NCI-H2107 treated with DMSO at 0.1 percent for 48 hours (cell line): ENCODE data around the gene ZNF829.

Source experiments
- DNase-seq: peaks from one replicate; lab custom pipeline; 2025; ENCODE audit not compliant: unreplicated experiment; lab: John Stamatoyannopoulos, UW

ZNF829 gene

DNA sequence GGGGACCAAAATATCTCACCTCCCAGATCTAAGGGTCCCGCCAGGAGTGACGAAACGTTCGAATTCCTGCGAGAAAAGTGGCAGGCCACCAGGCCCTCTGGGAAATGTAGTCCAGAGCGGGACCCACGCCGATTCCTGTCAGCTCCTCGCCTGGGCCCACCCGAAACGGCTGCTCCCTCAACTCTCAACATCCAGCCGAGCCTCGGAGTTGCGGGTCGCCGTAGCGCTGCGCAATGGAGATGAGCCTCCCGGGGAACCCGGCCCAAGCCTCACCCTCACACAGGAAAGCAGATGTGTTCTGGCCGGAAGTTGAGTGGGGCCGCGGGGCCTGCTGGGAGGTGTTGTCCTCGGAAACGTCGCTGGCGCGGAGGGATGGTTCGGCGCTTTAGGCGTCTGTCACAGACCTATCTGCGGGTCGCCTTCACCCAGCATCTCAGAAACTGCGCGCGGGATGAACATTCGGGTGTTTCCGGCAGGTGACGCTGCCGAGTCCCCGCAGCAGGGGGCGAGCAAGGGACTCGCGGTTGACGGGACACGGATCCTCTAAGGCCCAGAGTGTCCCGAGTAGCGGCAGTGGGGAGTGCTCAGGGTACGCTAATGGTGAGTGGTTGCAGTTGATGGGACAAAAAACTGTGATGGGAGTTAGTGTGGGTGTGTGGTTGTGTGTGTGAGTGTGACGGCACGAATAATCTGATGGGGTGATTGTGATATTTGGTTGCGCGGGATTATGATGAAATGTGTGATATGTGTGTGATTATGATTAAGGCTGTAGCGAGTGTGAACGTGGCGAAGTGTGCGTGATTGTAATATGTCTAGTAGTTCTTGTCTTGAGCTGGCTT lies at the start of gene ZNF829, which contains the start of gene ZNF568:
Gene ZNF829, minus strand, starts transcription at position 300 of the 839 bp plus-strand sequence. CDS start 1,124 bp downstream, outside the sequence.
Gene ZNF568, plus strand, starts transcription at position 341 of the 839 bp plus-strand sequence. CDS start 6,439 bp downstream, outside the sequence.
- DNase-seq = peak; percentile 27

DNA sequence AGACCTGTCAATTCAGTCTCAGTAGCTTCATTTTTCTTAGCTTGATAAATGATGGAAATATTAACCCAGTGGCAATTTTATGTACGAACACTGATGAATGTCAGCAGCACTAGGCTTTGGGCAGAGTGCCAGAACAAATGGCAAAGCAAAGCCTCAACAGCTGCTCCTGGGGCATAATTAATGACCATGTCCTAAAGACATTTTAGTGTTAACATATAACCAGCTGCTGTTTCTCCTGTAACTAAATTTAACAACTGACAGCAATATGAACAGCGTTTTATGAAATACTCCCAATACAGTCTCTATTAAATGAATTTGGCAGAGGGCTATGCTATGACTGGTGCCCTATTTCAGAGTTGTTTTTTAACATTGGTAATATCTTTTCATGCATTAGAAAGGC lies 47.2 kb upstream of the ZNF829 start:
- peak; percentile 5 for DNase-seq

DNA sequence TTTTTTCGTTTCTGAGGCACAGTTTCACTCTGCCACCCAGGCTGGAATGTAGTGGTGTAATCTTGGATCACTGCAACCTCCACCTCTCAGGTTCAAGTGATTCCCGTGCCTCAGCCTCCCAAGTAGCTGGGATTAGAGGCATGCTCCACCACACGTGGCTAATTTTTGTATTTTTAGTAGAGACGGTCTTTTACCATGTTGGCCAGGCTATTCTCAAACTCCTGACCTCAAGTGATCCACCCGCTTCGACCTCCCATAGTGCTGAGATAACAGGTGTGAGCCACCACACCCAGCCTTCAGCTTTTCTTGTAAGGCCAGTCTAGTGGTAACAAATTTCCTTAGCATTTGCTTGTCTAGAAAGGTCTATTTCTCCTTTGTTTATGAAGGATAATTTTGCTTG lies 46.3 kb upstream of the ZNF829 start:
- DNase-seq = no peak

DNA sequence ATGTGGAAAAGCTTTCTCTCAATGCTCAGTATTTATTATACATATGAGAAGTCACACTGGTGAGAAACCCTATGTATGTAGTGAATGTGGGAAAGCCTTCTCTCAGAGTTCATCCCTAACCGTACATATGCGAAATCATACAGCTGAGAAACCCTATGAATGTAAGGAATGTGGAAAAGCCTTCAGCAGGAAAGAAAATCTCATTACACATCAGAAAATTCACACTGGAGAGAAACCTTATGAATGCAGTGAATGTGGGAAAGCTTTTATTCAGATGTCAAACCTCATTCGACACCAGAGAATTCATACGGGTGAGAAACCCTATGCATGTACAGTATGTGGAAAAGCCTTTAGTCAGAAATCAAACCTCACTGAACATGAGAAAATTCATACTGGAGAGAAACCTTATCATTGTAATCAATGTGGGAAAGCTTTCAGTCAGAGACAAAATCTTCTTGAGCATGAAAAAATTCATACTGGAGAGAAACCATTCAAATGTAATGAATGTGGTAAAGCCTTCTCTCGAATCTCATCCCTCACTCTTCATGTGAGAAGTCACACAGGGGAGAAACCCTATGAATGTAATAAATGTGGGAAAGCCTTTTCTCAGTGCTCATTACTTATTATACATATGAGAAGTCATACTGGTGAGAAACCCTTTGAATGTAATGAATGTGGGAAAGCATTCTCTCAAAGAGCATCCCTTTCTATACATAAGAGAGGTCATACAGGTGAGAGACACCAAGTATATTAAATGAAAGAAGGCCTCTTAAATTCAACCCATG lies 34.4 kb upstream of the ZNF829 start:
- DNase-seq = no peak

DNA sequence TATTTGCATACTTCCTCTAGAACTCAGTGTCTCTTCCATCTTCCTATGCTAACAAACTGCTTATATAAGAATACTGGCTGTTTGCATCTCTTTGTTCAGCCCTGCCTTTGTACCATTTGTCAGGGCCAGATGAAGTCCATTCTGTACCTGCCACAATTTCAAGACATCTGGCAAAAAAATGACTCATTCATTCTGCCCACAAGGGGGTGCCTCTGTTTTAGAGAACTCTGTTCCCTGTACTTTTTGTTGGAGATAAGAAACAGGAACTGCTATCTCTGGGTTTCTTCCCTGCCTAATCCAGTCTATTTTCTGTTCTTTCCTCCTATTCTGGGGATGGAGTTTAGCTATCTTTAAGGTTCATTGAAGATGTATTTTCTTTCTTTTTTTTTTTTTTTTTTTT lies 23.1 kb upstream of the ZNF829 start:
- DNase-seq = no peak

DNA sequence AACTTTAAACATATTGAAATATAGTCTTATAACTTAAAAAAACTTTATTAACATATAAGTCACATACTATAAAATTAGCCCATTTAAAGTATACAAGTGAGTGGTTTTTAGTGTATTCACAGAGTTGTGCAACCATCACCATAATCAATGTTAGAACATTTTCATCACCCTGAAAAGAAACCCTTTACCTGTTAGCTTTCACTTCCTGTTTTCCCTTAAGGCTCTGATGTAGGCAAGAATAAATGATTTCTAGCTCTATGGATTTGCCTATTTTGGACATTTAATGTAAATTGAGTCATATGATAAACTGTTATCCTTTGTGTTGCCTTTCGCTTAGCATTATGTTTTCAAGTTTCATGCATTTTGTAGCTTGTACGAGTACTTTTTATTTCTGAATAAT lies 15.6 kb upstream of the ZNF829 start:
- DNase-seq = no peak

DNA sequence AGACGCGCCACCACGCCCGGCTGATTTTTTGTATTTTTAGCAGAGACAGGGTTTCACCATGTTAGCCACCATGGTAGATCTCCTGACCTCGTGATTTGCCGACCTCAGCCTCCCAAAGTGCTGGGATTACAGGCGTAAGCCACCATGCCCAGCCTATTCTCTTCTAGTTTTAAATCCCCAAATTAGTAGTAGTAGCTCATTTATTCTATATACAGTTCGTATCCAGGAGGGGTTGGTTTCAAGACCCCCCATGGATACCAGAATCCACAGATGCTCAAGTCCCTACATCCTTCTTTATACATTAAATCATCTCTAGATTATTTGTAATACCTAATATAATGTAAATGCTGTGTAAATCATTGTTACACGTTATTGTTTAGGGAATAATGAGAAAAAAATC lies 2.0 kb upstream of the ZNF829 start:
- no peak for DNase-seq

DNA sequence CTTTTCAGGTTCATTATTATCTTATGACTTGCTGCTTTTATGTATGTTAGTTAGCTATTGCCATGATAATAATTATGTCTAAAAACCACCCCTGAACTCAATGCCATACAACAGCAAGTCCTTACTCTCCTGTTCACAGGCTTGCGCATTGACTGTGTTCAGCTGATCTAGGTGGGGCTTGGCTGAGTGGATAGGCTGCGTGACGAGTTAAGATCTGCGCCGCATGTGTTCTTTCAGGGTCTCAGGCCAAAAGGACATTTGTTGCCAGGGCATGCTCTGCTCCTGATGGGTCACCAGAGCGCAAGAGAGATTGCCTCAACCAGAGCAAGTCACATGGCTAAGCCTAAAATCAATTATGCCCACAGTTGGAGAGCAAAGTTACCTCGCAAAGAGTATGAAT lies 900 bp upstream of the ZNF829 start:
- DNase-seq = no peak

DNA sequence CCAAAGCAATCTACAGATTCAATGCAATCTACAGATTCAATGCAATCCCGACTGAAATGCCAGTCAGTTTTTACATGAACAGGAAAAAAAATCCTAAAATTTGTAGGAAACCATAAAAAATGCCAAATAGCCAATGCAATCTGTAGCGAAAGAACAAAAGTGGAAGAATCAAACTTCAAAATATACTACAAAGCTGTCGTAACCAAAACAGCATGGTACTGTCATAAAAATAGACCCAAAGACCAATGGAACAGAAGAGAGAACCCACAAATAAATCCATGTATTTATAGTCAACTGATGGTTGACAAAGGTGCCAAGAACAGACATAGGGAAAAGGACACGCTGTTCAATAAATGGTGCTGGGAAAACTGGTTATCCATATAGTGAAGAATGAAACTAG lies 17.7 kb downstream of the ZNF829 start:
- DNase-seq = no peak

DNA sequence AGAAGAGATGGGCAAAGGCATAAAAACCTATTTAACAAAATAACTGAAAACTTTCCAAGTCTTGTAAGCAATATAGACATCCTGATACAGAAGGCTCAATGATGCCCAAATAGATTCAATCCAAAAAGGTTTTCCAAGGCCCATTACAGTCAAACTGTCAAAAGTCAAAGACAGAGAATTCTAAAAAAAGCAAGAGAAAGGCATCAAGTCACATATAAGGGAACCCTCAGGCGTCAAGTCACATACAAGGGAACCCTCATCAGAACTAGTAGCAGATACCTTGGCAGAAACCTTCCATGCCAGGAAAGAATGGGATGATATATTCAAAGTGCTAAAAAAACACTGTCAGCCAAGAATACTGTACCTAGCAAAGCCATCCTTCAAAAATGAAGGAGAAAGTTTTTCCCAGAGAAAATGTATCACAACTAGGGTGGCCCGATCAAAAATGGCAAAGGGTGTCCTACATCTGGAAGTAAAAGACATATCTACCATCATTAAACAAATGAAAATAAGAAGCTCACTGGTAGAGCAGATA lies 21.2 kb downstream of the ZNF829 start:
- no peak for DNase-seq

DNA sequence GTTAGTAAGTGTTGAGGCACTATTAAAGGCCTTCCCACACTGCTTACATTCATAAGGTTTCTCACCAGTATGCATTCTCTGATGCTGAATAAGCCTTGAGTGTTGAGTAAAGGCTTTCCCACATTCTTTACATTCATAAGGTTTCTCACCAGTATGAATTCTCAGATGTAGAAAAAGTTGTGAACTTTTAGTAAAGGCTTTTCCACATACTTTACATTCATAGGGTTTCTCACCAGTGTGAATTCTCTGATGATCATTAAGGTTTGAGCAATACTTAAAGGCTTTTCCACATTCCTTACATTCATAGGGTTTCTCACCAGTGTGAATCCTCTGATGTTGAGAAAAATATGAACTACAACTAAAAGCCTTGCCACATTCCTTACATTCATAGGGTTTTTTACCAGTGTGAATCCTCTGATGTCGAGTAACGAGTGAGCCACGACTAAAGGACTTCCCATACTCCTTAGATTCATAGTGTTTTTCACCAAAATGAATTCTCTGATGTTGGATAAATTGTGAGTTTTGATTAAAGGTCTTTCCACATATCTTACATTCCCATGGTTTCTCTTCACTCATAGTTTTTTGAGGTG lies 24.2 kb downstream of the ZNF829 start:
- DNase-seq = no peak

DNA sequence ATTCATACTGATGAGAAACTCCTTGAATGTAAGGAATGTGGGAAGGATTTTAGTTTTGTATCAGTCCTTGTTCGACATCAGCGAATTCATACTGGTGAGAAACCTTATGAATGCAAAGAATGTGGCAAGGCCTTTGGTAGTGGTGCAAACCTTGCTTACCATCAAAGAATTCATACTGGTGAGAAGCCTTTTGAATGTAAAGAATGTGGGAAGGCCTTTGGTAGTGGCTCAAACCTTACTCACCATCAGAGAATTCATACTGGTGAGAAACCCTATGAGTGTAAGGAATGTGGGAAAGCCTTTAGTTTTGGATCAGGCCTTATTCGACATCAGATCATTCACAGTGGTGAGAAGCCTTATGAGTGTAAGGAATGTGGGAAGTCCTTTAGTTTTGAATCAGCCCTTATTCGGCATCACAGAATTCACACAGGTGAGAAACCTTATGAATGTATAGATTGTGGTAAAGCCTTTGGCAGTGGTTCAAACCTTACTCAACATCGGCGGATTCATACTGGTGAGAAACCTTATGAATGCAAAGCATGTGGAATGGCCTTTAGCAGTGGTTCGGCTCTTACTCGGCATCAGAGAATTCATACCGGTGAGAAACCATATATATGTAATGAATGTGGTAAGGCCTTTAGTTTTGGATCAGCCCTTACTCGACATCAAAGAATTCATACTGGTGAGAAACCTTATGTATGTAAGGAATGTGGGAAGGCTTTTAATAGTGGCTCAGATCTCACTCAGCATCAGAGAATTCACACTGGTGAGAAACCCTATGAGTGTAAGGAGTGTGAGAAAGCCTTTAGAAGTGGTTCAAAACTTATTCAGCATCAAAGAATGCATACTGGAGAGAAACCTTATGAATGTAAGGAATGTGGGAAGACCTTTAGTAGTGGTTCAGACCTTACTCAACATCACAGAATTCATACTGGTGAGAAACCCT lies 38.8 kb downstream of the ZNF829 start:
- no peak for DNase-seq

DNA sequence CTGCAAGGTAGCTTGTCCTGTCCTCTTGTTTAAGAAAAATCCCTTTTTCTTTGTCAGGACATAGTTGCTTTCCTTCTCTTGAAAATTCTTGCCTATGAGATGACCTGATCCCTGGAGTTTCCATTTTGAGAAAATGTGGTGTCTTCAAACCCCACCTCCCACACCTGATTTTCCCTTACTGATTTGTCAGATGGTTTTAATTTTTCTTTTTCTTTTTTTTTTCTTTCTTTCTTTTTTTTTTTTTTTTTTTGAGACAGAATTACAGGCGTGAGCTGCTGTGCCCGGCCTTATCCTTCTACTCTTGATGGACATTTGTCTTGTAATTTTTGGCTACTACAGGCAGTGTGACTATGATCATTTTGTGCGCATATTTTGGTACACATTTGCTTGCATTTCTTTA lies 64.2 kb downstream of the ZNF829 start:
- no peak for DNase-seq

DNA sequence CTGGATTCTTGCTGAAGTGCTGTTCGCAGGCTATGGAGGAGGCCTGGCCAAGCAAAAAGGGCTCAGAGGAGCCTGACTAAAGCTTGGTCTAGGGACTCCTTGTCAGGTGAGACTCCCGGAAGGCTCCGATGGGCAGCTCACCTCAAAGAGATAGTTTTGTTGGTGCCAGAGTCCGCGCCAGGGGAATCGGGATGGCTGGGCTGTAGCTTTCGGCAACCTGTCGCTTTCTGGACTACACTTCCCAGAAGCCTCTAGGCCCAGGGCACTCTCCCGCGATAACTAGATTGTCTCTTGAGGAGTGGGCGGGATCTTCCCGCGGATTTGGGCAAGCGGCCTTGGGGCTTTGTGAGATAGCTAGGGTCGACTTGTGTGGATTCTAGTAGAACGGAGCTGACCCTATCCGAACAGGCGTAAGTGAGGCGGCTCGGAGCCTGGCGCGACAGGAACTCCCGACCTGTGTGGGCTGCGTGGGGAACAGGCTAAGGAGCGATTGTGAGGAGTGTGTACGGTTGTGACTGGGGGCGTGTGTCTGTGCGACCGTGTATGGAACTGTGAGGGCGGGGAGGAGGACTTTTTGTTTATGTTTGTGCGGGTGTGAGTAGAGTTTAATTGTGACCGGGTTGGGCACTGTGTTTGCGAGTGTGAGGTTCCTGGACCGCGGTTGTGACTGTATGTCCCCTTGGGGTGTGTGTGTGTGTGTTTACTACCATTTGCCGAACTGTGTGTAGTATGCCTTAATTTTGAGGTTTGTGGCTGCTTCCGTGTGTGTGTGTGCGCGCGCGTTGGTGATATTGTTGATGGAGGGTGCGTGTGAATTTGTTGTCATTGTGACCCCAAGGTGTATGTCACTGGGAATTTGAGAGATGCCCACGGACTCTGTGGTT lies 65.3 kb downstream of the ZNF829 start, which contains the start of gene ZNF345:
Gene ZNF345, plus strand, starts transcription at position 318 of the 884 bp plus-strand sequence. CDS start 25,955 bp downstream, outside the sequence.
- peak; percentile 90 for DNase-seq

DNA sequence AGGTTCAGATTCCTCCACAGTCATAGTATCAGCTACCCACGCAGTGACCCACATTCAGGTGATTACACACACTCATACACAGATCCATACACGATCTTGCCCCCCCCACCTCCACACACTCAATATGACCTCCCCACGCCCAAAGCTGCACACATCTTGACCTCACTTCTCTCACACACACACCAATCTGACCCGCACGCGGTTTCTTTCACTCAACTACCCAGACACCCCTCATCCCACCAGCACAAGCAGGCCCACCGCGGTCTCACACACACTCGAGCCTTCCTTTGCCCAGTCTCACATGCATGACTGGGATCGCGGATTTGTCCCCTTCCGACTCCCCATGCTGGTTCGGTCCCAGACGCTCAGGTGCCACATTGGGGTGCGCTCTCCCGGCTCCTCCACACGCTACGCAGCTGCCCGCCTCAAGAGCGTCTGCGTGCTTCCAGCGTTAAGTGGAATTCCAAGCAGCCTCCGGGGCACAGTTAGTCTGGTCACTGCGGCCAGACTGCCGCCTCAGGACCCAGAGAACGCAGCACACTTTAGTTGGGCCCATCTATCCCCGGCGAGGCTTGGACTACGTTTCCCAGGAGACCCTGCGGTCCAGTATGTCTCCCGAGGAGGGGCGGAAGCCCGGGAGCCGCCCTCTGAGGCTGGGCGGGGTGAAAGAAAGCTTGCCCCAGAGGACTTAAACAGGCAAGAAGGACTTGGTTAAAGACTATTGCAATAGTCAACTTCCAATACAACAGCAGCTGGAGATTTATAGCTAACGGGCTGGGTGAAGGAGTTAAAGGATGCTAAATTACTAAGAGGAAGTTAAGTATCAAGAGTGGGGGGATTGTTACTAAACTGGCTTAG lies 66.2 kb downstream of the ZNF829 start:
- peak; percentile 78 for DNase-seq

DNA sequence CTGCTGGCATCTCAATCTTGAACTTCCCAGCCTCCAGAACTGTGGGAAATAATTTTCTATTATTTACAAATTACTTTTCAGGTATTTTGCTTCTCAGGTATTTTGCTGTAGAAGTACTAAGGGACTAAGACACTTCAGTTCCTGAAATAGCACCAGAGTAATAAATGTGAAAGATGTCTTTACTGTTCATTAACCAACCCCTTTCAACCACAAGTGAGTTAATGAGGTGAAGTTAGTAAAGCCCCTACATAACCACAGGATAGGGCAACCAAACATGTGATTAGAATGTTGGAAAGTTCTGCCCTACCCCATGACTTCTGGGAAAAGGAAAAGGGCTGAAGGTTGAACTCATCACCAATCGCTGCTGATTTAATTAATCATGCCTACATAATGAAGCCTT lies 68.1 kb downstream of the ZNF829 start:
- no peak for DNase-seq

DNA sequence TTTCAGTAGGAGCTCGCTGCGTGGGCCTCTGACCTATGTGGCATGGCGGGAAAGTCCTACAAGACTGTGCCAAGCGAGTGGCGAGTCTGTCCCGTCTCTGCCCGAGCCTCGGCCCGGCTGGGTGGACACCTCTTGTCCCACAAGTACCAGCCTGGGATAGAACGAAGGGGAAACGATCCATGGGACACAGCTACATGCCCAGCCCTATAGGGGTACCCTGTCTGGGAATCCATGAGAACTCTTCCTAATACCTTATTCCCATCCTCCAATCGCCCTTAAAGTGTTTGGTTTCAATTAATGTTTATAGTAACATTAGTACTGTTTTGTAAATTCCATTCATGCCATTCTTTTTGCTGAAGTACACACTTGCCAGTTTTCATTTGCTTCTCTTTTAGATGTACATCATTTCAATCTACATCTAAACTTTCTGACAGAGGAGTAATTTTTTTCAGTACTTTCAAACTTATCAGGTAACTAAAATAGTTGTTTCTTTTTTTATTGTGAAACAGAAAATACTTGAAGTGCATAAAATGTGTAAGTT lies 77.2 kb downstream of the ZNF829 start:
- no peak for DNase-seq
